Breast epithelium (tissue), 4 donors: ENCODE measurements around the gene ELOVL6. TPM values are rescaled to one million over a fixed set of nuclear protein-coding genes. Genes with fewer than 3 reads are reported as not detected.

ENCODE experiments used
- DNase-seq, 2 donors: peaks; one replicate each; pipeline ENCODE4 v3.0.0-alpha.2; 2019; ENCODE audit warnings: low spot score in 2 of 2
- H3K27ac ChIP-seq, 2 donors: fragments of 200-600 bp; sonication (generic) in 1 of 2; one replicate each; pipeline ENCODE4 v1.5.1; 2016 to 2019; ENCODE audit warnings: mild to moderate bottlenecking in 1 of 2
- H3K27me3 ChIP-seq, 2 donors: fragments of 200-600 bp; sonication (generic) in 1 of 2; one replicate each; pipeline versions ENCODE4 v1.5.1 to v1.6.0; 2017 to 2019; ENCODE audit warnings: control low read depth in 1 of 2, mild to moderate bottlenecking in 1 of 2
- H3K36me3 ChIP-seq: fragments of 200-600 bp; one replicate; pipeline ENCODE4 v1.5.1; 2019
- H3K4me1 ChIP-seq, 2 donors: fragments of 200-600 bp; sonication (generic); one replicate each; pipeline ENCODE4 v1.5.1; 2016 to 2019; ENCODE audit warnings: control low read depth in 1 of 2
- H3K4me3 ChIP-seq, 3 donors: fragments of 200-600 bp; sonication (generic); 1 replicate in 2 of 3; 2 replicates in 1 of 3; pipeline ENCODE4 v1.5.1; 2016 to 2019; ENCODE audit warnings: mild to moderate bottlenecking in 3 of 3, moderate library complexity in 2 of 3
- H3K9me3 ChIP-seq, 2 donors: fragments of 200-600 bp; sonication (generic) in 1 of 2; one replicate each; pipeline ENCODE4 v1.5.1; 2016 to 2019; ENCODE audit warnings: control low read depth in 1 of 2
- CTCF ChIP-seq, 3 donors: fragments of 450-650 bp; IDR thresholded peaks; one replicate each; pipeline ENCODE4 v1.5.1; 2016 to 2017; ENCODE audit warnings: antibody characterized with exemption in 3 of 3, mild to moderate bottlenecking in 3 of 3, moderate library complexity in 3 of 3
- POLR2A ChIP-seq: fragments of 450-650 bp; IDR thresholded peaks from one replicate; pipeline ENCODE4 v1.6.1; 2016; ENCODE audit warnings: antibody characterized with exemption, mild to moderate bottlenecking, moderate library complexity
- POLR2AphosphoS5 ChIP-seq, 3 donors: sonication (generic); formaldehyde crosslinking; IDR thresholded peaks; one replicate each; pipeline ENCODE4 v1.6.1; 2017; ENCODE audit warnings: antibody characterized with exemption in 3 of 3
- intact Hi-C: fragments of 100-400 bp; cut with DNase I; formaldehyde crosslinking; loops from one replicate; pipeline ENCODE4 v1.15.1; 2023; ENCODE audit warnings: low total_unique reads
- total RNA-seq, 3 donors: library from RNA; depleted of rRNA; stranded (reverse); fragments of >200 nt; gene quantifications; one replicate each; pipeline ENCODE4 v1.1.0, GENCODE V29; 2016

ELOVL6 gene
- total RNA-seq, 3 donors from 2014 or later, result 2.2 to 5.6 (median 4.1) TPM

DNA sequence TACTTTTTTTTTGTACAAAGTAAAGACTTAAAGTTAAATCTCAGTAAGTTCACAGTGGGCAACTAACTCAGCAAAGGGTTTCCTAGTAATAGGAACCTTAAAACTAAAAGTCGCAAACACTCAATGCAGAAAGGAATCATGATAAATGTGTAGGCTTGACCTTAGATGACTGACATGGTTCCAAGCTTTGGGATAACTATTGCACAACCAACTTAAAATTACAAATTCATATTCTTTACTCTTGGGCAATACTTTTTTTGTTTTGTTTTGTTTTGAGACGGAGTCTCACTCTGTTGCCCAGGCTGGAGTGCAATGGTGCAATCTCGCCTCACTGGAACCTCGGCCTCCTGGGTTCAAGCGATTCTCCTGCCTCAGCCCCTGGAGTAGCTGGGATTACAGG, 8.2 kb downstream of the ELOVL6 start:
- Histone ChIP-seq H3K4me3 (no peak overlapping the region), H3K4me1 (no peaks in the 10 kb centered on the region), H3K36me3 (no peaks in the 10 kb centered on the region), H3K27me3 (no peaks in the 10 kb centered on the region), H3K27ac (no peak overlapping the region), H3K9me3 (no peaks in the 10 kb centered on the region)
- intact Hi-C loops, result no loop called here
- DNase-seq, result no peak
- TF ChIP-seq POLR2A (no peak), POLR2AphosphoS5 (IDR thresholded peaks at IDR 0.05) (no peak), CTCF (IDR thresholded peaks at IDR 0.05) (no peak)

DNA sequence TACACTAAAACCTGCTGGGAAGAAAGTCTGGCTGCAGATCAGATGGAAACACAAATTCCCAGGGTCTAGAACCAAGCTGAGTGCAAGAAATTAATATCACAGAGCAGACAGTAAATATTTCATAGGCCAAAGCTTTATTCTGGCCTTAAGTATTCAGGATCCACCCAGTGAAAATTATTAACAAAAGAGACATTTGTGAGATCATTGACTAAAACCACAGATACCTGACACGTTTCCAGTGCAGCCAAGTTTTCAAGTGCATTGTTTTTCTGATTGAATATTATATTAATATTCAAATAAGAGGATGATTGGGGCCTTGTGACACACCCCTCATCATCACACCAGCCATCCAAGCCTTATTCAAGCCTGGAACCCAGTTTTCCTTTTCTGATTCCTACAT, 10.3 kb downstream of the ELOVL6 start:
- H3K27ac ChIP-seq, result peak overlapping the region in 1 of 2 donors; percentile 60
- intact Hi-C loops, result no loop called here

DNA sequence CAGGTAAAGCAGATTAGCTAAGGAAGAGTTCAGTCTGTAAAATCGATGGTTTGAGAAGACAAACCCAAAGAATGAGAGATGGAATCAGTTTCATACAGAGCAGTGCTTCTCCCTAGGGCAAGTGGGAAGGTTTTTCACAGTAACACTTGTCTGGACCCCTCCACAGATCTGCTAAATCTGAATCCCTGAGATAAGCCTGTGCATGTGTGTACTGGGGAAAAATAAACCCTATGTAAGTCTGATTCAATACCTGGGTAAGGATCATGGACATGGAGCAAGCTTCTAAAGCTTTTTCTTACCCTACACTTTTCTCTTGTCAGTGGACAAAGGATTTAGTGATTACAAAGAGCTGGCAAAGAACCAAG, 13.6 kb downstream of the ELOVL6 start:
- no peak overlapping the region for H3K4me3 ChIP-seq
- no peak for TF ChIP-seq CTCF (IDR thresholded peaks at IDR 0.05)
- TF ChIP-seq POLR2AphosphoS5 (IDR thresholded peaks at IDR 0.05), result no peak
- TF ChIP-seq POLR2A, result no peak
- H3K9me3 ChIP-seq, result no peaks in the 10 kb centered on the region
- H3K4me1 ChIP-seq, result no peaks in the 10 kb centered on the region
- intact Hi-C loops, result no loop called here
- H3K27me3 ChIP-seq, result no peaks in the 10 kb centered on the region
- no peak overlapping the region for H3K27ac ChIP-seq
- DNase-seq, result no peak
- no peaks in the 10 kb centered on the region for H3K36me3 ChIP-seq

More for the DNA sequence above, 10.3 kb downstream of the ELOVL6 start:
- no peaks in the 10 kb centered on the region for H3K9me3 ChIP-seq
- no peaks in the 10 kb centered on the region for H3K4me1 ChIP-seq
- no peak overlapping the region for H3K4me3 ChIP-seq
- H3K27me3 ChIP-seq, result no peaks in the 10 kb centered on the region
- DNase-seq, result no peak
- no peaks in the 10 kb centered on the region for H3K36me3 ChIP-seq
- TF ChIP-seq POLR2A (no peak), CTCF (IDR thresholded peaks at IDR 0.05) (no peak), POLR2AphosphoS5 (IDR thresholded peaks at IDR 0.05) (no peak)

GRCh38 chr4:110184140-110184790, 14.2 kb downstream of the ELOVL6 start:
- no peak for DNase-seq
- Histone ChIP-seq H3K27me3 (no peaks in the 10 kb centered on the region), H3K9me3 (no peaks in the 10 kb centered on the region), H3K36me3 (no peaks in the 10 kb centered on the region), H3K4me3 (no peak overlapping the region), H3K4me1 (no peaks in the 10 kb centered on the region), H3K27ac (no peak overlapping the region)
- TF ChIP-seq POLR2A (no peak), POLR2AphosphoS5 (IDR thresholded peaks at IDR 0.05) (no peak), CTCF (IDR thresholded peaks at IDR 0.05) (no peak)
- intact Hi-C loops, result no loop called here

GRCh38 chr4:110183643-110184042, 14.8 kb downstream of the ELOVL6 start:
- TF ChIP-seq CTCF (IDR thresholded peaks at IDR 0.05) (no peak), POLR2A (no peak)
- H3K36me3 ChIP-seq, result no peaks in the 10 kb centered on the region
- no peaks in the 10 kb centered on the region for H3K27me3 ChIP-seq
- intact Hi-C loops, result no loop called here
- no peaks in the 10 kb centered on the region for H3K9me3 ChIP-seq
- H3K4me3 ChIP-seq, result no peak overlapping the region
- no peak for DNase-seq
- H3K27ac ChIP-seq, result no peak overlapping the region
- no peaks in the 10 kb centered on the region for H3K4me1 ChIP-seq
